H1 (cell line): ENCODE measurements around the gene HTRA1. TPM values are rescaled to one million over a fixed set of nuclear protein-coding genes. Genes with fewer than 3 reads are reported as not detected.

Experiments
- CTCF ChIA-PET: fragments of 300-600 bp; sonication (Branson Sonifier 250); formaldehyde crosslinking; loops from one replicate; lab custom pipeline; 2021; ENCODE audit not compliant: partially characterized antibody; lab: Charles Lee
- POLR2A ChIA-PET: fragments of 300-600 bp; sonication (Branson Sonifier 250); formaldehyde crosslinking; loops from one replicate; lab custom pipeline; 2021; ENCODE audit warnings: inconsistent platforms; ENCODE audit not compliant: partially characterized antibody; lab: Charles Lee
- DNase-seq, 2 experiments: peaks; one replicate each; pipeline versions ENCODE4 v3.0.0 to v3.0.0-alpha.2; 2010 to 2022; ENCODE audit warnings: low spot score in 2 of 2, low read depth in 1 of 2, mixed read lengths in 1 of 2
- FAIRE-seq: peaks from 2 replicates; lab custom pipeline; 2011; peaks lifted over from hg19 to GRCh38; lab: Jason Lieb, UNC
- H2AFZ ChIP-seq: 2 replicates; pipeline ENCODE4 v1.8.1; 2012; ENCODE audit warnings: low read length, inconsistent platforms
- H2AK5ac ChIP-seq: 2 replicates; pipeline ENCODE4 v1.6.1; 2013; ENCODE audit warnings: low read depth, low read length
- H2BK120ac ChIP-seq: replicated peaks from 2 replicates; pipeline ENCODE3; 2013; ENCODE audit warnings: low read depth, low read length, inconsistent platforms
- H2BK12ac ChIP-seq: 2 replicates; pipeline ENCODE4 v1.6.1; 2013; ENCODE audit warnings: low read depth, low read length
- H2BK15ac ChIP-seq: 2 replicates; pipeline ENCODE4 v1.6.1; 2013; ENCODE audit warnings: low read length
- H2BK20ac ChIP-seq: 2 replicates; pipeline ENCODE4 v1.6.1; 2013; ENCODE audit warnings: low read length
- H2BK5ac ChIP-seq: 2 replicates; pipeline ENCODE4 v1.6.1; 2013; ENCODE audit warnings: low read depth, low read length
- H3K14ac ChIP-seq: 2 replicates; pipeline ENCODE4 v1.6.1; 2013; ENCODE audit warnings: inconsistent platforms; ENCODE audit not compliant: insufficient read length
- H3K18ac ChIP-seq: 2 replicates; pipeline ENCODE4 v1.6.1; 2013; ENCODE audit warnings: low read length; ENCODE audit errors: extremely low read depth
- H3K23ac ChIP-seq: 2 replicates; pipeline ENCODE4 v1.6.1; 2013; ENCODE audit warnings: inconsistent platforms; ENCODE audit not compliant: insufficient read length
- H3K23me2 ChIP-seq: 2 replicates; pipeline ENCODE4 v1.6.1; 2013; ENCODE audit warnings: low read depth, low read length
- H3K27ac ChIP-seq: 2 replicates; pipeline ENCODE4 v1.6.1; 2011; ENCODE audit warnings: low read depth, low read length, inconsistent platforms
- H3K27me3 ChIP-seq, 4 experiments: replicated peaks in 1 of 4; 1 replicate in 1 of 4; 2 replicates in 3 of 4; pipeline versions ENCODE4 v1.6.1 to v1.8.1; 2011 to 2013; ENCODE audit warnings: low read length in 3 of 4, mild to moderate bottlenecking in 3 of 4, inconsistent platforms in 2 of 4, mixed read lengths in 2 of 4, moderate library complexity in 1 of 4; ENCODE audit not compliant: control insufficient read depth in 3 of 4, insufficient read depth in 3 of 4; ENCODE audit errors: extremely low read depth in 1 of 4
- H3K36me3 ChIP-seq, 4 experiments: 2 replicates each; pipeline versions ENCODE4 v1.6.1 to v1.8.1; 2011 to 2013; ENCODE audit warnings: mild to moderate bottlenecking in 4 of 4, low read length in 3 of 4, moderate library complexity in 2 of 4, control low read depth in 1 of 4, inconsistent platforms in 1 of 4; ENCODE audit not compliant: insufficient read depth in 4 of 4, control insufficient read depth in 2 of 4
- H3K4ac ChIP-seq: replicated peaks from 2 replicates; pipeline ENCODE3; 2013; ENCODE audit warnings: low read length, low read depth, mixed read lengths, inconsistent platforms; ENCODE audit not compliant: insufficient read length
- H3K4me1 ChIP-seq, 4 experiments: replicated peaks in 1 of 4; 1 replicate in 1 of 4; 2 replicates in 3 of 4; pipeline versions ENCODE4 v1.6.1 to v1.8.1; 2011 to 2013; ENCODE audit warnings: low read length in 3 of 4, inconsistent platforms in 2 of 4, mixed read lengths in 1 of 4; ENCODE audit not compliant: insufficient read depth in 4 of 4, control insufficient read depth in 3 of 4
- H3K4me2 ChIP-seq, 2 experiments: 2 replicates each; pipeline versions ENCODE4 v1.6.1 to v1.8.1; 2011 to 2013; ENCODE audit warnings: low read depth in 2 of 2, low read length in 2 of 2, control low read depth in 1 of 2, inconsistent platforms in 1 of 2, mild to moderate bottlenecking in 1 of 2; ENCODE audit not compliant: insufficient read depth in 1 of 2
- H3K4me3 ChIP-seq, 4 experiments: fragments of 200-600, 300-600 bp in 1 of 4; sonication (generic), shearing (Covaris generic), sonication (Bioruptor Twin) in 1 of 4; 2 replicates each; pipeline versions ENCODE4 v1.5.1 to v1.8.1; 2011 to 2016; ENCODE audit warnings: low read length in 4 of 4, low read depth in 3 of 4, control low read depth in 2 of 4, inconsistent platforms in 2 of 4, mild to moderate bottlenecking in 2 of 4, mixed read lengths in 1 of 4, moderate library complexity in 1 of 4; ENCODE audit not compliant: insufficient read depth in 2 of 4; ENCODE audit errors: extremely low read depth in 1 of 4
- H3K56ac ChIP-seq: replicated peaks from 2 replicates; pipeline ENCODE3; 2013; ENCODE audit warnings: low read depth, mild to moderate bottlenecking, mixed read lengths, low read length, inconsistent platforms; ENCODE audit not compliant: insufficient read length
- H3K79me1 ChIP-seq: 2 replicates; pipeline ENCODE4 v1.6.1; 2013; ENCODE audit warnings: low read depth, low read length, control low read depth
- H3K79me2 ChIP-seq, 2 experiments: 2 replicates each; pipeline versions ENCODE4 v1.6.1 to v1.8.1; 2012 to 2013; ENCODE audit warnings: low read length in 2 of 2, mild to moderate bottlenecking in 2 of 2, inconsistent platforms in 1 of 2; ENCODE audit not compliant: insufficient read depth in 2 of 2, control insufficient read depth in 1 of 2
- H3K9ac ChIP-seq, 4 experiments: replicated peaks in 1 of 4; 1 replicate in 1 of 4; 2 replicates in 3 of 4; pipeline versions ENCODE4 v1.6.1 to v1.8.1; 2011 to 2013; ENCODE audit warnings: low read depth in 3 of 4, low read length in 3 of 4, control low read depth in 2 of 4, mild to moderate bottlenecking in 2 of 4, moderate library complexity in 2 of 4, inconsistent platforms in 1 of 4; ENCODE audit errors: extremely low read depth in 1 of 4
- H3K9me3 ChIP-seq, 2 experiments: 2 replicates each; pipeline versions ENCODE4 v1.6.1 to v1.8.1; 2012 to 2013; ENCODE audit warnings: mild to moderate bottlenecking in 2 of 2, moderate library complexity in 2 of 2, control low read depth in 1 of 2, inconsistent platforms in 1 of 2, low read depth in 1 of 2, low read length in 1 of 2, mixed read lengths in 1 of 2; ENCODE audit not compliant: insufficient read depth in 2 of 2
- H4K20me1 ChIP-seq, 2 experiments: replicated peaks in 1 of 2; 2 replicates each; pipeline versions ENCODE3 to v1.8.1; 2011 to 2013; ENCODE audit warnings: inconsistent platforms in 2 of 2, low read length in 2 of 2, mild to moderate bottlenecking in 1 of 2; ENCODE audit not compliant: insufficient read depth in 2 of 2, control insufficient read depth in 1 of 2
- H4K5ac ChIP-seq: 2 replicates; pipeline ENCODE4 v1.6.1; 2013; ENCODE audit warnings: low read length, low read depth, mixed read lengths, inconsistent platforms; ENCODE audit not compliant: insufficient read length
- H4K8ac ChIP-seq: 2 replicates; pipeline ENCODE4 v1.8.0; 2013; ENCODE audit warnings: mild to moderate bottlenecking, moderate library complexity, low read length, inconsistent platforms; ENCODE audit not compliant: insufficient read depth; ENCODE audit errors: extremely low read depth
- H4K91ac ChIP-seq: replicated peaks from 2 replicates; pipeline ENCODE3; 2013; ENCODE audit warnings: low read length, mixed read lengths, inconsistent platforms; ENCODE audit not compliant: insufficient read length
- ATF3 ChIP-seq: IDR thresholded peaks from 2 replicates; pipeline ENCODE4 v1.6.1; 2011; ENCODE audit warnings: low read depth, mild to moderate bottlenecking, low read length; ENCODE audit not compliant: insufficient read depth
- CBX8 ChIP-seq: fragments of 300-800, 300-1000 bp; sonication (generic); IDR thresholded peaks from 2 replicates; pipeline ENCODE4 v1.7.1; 2016; ENCODE audit warnings: low read depth, low read length, borderline replicate concordance
- CEBPB ChIP-seq: IDR thresholded peaks from 2 replicates; pipeline ENCODE4 v1.6.1; 2012; ENCODE audit warnings: low read depth, low read length
- EZH2 ChIP-seq: fragments of 200-600 bp; sonication (generic); IDR thresholded peaks from 2 replicates; pipeline ENCODE4 v1.7.1; 2012; ENCODE audit warnings: low read depth, mild to moderate bottlenecking, moderate library complexity, low read length, inconsistent platforms; ENCODE audit not compliant: severe bottlenecking
- JUN ChIP-seq: IDR thresholded peaks from 2 replicates; pipeline ENCODE4 v1.6.1; 2011; ENCODE audit warnings: low read depth, mild to moderate bottlenecking, improper control_type of control experiment, low read length
- KDM1A ChIP-seq: fragments of 200-600, 300-600 bp; sonication (generic); IDR thresholded peaks from 2 replicates; pipeline ENCODE4 v1.7.1; 2016; ENCODE audit warnings: mild to moderate bottlenecking, low read length, borderline replicate concordance
- KDM4A ChIP-seq: IDR thresholded peaks from one replicate; pipeline ENCODE4 v1.7.1; 2012; ENCODE audit warnings: low read depth, mild to moderate bottlenecking, moderate library complexity, low read length, inconsistent platforms; ENCODE audit not compliant: severe bottlenecking
- MAX ChIP-seq: IDR thresholded peaks from 2 replicates; pipeline ENCODE4 v1.6.1; 2012; ENCODE audit warnings: inconsistent platforms
- NRF1 ChIP-seq: IDR thresholded peaks from 2 replicates; pipeline ENCODE4 v1.6.1; 2011; ENCODE audit warnings: mild to moderate bottlenecking, low read depth, low read length, improper control_type of control experiment
- SAP30 ChIP-seq: fragments of 300-600 bp; sonication (generic); IDR thresholded peaks from 2 replicates; pipeline ENCODE4 v1.7.1; 2012; ENCODE audit warnings: low read length, moderate library complexity, mild to moderate bottlenecking, inconsistent platforms; ENCODE audit not compliant: insufficient read depth, insufficient replicate concordance
- TEAD4 ChIP-seq: IDR thresholded peaks from 2 replicates; pipeline ENCODE4 v1.6.1; 2012; ENCODE audit warnings: low read depth, low read length, inconsistent platforms, mixed read lengths
- YY1 ChIP-seq: IDR thresholded peaks from 2 replicates; pipeline ENCODE4 v1.6.1; 2011; ENCODE audit warnings: low read depth, mild to moderate bottlenecking, low read length
- WGBS, 2 experiments: shearing (Covaris generic) in 1 of 2; methylation state at CpG; one replicate each; pipeline versions ENCODE4 v1.1.6 to v1.1.7; 2013 to 2015; ENCODE audit warnings: low lambda C conversion rate in 2 of 2, mixed read lengths in 2 of 2, inconsistent platforms in 1 of 2, low coverage in 1 of 2, missing lambda C conversion rate in 1 of 2; ENCODE audit not compliant: insufficient replicate concordance in 2 of 2, insufficient coverage in 1 of 2, insufficient read length in 1 of 2; ENCODE audit errors: extremely low coverage in 1 of 2, missing lambda C conversion rate in 1 of 2; 5-methylcytosine and 5-hydroxymethylcytosine counted together
- polyA plus RNA-seq, 7 experiments: library from polyadenylated mRNA; depleted of rRNA in 3 of 7; stranded (reverse) in 5 of 7; unstranded in 2 of 7; fragments of >200 nt in 5 of 7; fragments of 200-250 nt in 2 of 7; gene quantifications; 1 replicate in 5 of 7; 2 replicates in 1 of 7; 4 replicates in 1 of 7; pipeline versions ENCODE4 v1.2.1 to v1.2.3, GENCODE V29; 2011 to 2013; ENCODE audit warnings: missing spikeins in 2 of 7, mixed read lengths in 2 of 7
- total RNA-seq: library from RNA; stranded (reverse); fragmentation: NEBNext Ultra II Directional; extraction: Animal tissue kit (Norgen Biotek cat#: 25700); gene quantifications from 2 replicates; pipeline ENCODE4 v1.2.1, GENCODE V29; 2021

The HTRA1 gene
- total and polyA plus RNA-seq, 2 of the 8 experiments (the other 6 are each of a cell fraction or from before 2014, with no cell fraction given): 15.8 to 20.1 TPM

- no peak overlapping the region for H3K9ac ChIP-seq
- DNase-seq (no peak), FAIRE-seq (no peak)
- H4K8ac ChIP-seq: no peak overlapping the region
- H3K27me3 ChIP-seq: no peaks in the 10 kb centered on the region; a peak in 1 of 7 replicates
- no peaks in the 10 kb centered on the region; a peak in 1 of 7 replicates for H3K4me1 ChIP-seq
- no peak overlapping the region for H2AK5ac ChIP-seq
- H3K56ac ChIP-seq: no peak overlapping the region
- no peaks in the 10 kb centered on the region for H4K20me1 ChIP-seq
- no peak overlapping the region for H3K4ac ChIP-seq
- H3K27ac ChIP-seq: no peak overlapping the region
- POLR2A ChIA-PET: interaction anchor here (0.6 to 0.9 kb wide), 2 partner anchors 19 to 145 kb away, joined by 3 read pairs; no protein-coding TSS in a partner anchor
- no peak overlapping the region for H4K91ac ChIP-seq
- H2BK120ac ChIP-seq: no peak overlapping the region
- H2AFZ ChIP-seq: no peak overlapping the region
- H2BK20ac ChIP-seq: no peak overlapping the region
- no peaks in the 10 kb centered on the region for H3K23me2 ChIP-seq
- H3K4me2 ChIP-seq: no peak overlapping the region
- CTCF ChIA-PET: interaction anchor here (0.6 to 2.9 kb wide), 9 partner anchors 10 to 215 kb away, joined by 3 to 13 read pairs (median 4); no protein-coding TSS in a partner anchor
- no peak overlapping the region for H3K4me3 ChIP-seq
- no peak overlapping the region for H3K23ac ChIP-seq
- no peak overlapping the region for H3K14ac ChIP-seq
- H2BK12ac ChIP-seq: no peak overlapping the region
- H3K18ac ChIP-seq: no peak overlapping the region
- no peaks in the 10 kb centered on the region for H3K79me2 ChIP-seq
- H3K9me3 ChIP-seq: no peaks in the 10 kb centered on the region
- H2BK5ac ChIP-seq: no peak overlapping the region
- H2BK15ac ChIP-seq: no peak overlapping the region
- no peaks in the 10 kb centered on the region for H3K36me3 ChIP-seq
- no peaks in the 10 kb centered on the region for H3K79me1 ChIP-seq
- WGBS, 2 experiments: 83% methylated on average over 15 of the region's 20 CpGs; no CpG with 5 or more reads in 1 of the 2 experiments
- no peak overlapping the region for H4K5ac ChIP-seq
- TF ChIP-seq CBX8 (no peak), EZH2 (no peak), KDM4A (no peak), MAX (no peak), ATF3 (no peak), NRF1 (no peak), JUN (no peak), TEAD4 (no peak), YY1 (no peak), SAP30 (no peak), CEBPB (no peak), KDM1A (no peak)
Measured at GRCh38 chr10:122494173-122494820, 32.9 kb downstream of the HTRA1 start.
